ENCODE measurements around the gene RAX2. TPM values are rescaled to one million over a fixed set of nuclear protein-coding genes. Genes with fewer than 3 reads are reported as not detected.

The RAX2 gene
- total RNA-seq, 1 experiment from 2014 or later, result not detected

GRCh38 chr19:3803986-3804385 lies 32.0 kb upstream of the RAX2 start:
- no peaks in the 10 kb centered on the region for H3K36me3 ChIP-seq (ENCODE audit: control insufficient read depth in 1 of 2, insufficient read depth in 2 of 2, low read length in 2 of 2)
- H3K9me2 ChIP-seq (ENCODE audit: insufficient read depth), result no peaks in the 10 kb centered on the region
- intact Hi-C loops (cut with micrococcal nuclease), result no loop called here
- no peak overlapping the region for H2AFZ ChIP-seq (ENCODE audit: low read depth, low read length, poor library complexity, severe bottlenecking)
- CTCF ChIA-PET, result no interaction called here
- no peak overlapping the region for H3K4me2 ChIP-seq (ENCODE audit: low read length)
- TF ChIP-seq ZFX (IDR thresholded peaks at IDR 0.05) (no peak), JUND (IDR thresholded peaks at IDR 0.05) (no peak), EZH2phosphoT487 (IDR thresholded peaks at IDR 0.05; ENCODE audit: borderline replicate concordance) (no peak), SP1 (IDR thresholded peaks at IDR 0.05; ENCODE audit: low read depth) (no peak), ZNF274 (IDR thresholded peaks at IDR 0.05; ENCODE audit: low read depth, low read length) (no peak), REST (IDR thresholded peaks at IDR 0.05; ENCODE audit: low read depth) (no peak), CBX3 (IDR thresholded peaks at IDR 0.05; ENCODE audit: low read depth) (no peak), EZH2 (IDR thresholded peaks at IDR 0.05) (no peak), CEBPB (IDR thresholded peaks at IDR 0.05; ENCODE audit: low read depth) (no peak), EGR1 (IDR thresholded peaks at IDR 0.05; ENCODE audit: low read depth) (no peak), RAD21 (IDR thresholded peaks at IDR 0.05; ENCODE audit: low read depth) (no peak)
- H4K20me1 ChIP-seq (ENCODE audit: insufficient read depth), result no peaks in the 10 kb centered on the region
- H3K9ac ChIP-seq (ENCODE audit: low read length), result no peak overlapping the region
- ATAC-seq (no peak), DNase-seq (ENCODE audit: low read depth, low spot score) (no peak)
- no peak overlapping the region for H3K27ac ChIP-seq (ENCODE audit: low read depth, low read length)
- RAD21 ChIA-PET (ENCODE audit: low non-redundant PET in 1 of 2, low total read pairs in 2 of 2, uncharacterized antibody in 2 of 2, unreplicated experiment in 2 of 2), result no interaction called here
- BruUV-seq (replicated peaks), result no TSS peak
- POLR2A ChIA-PET, result no interaction called here
- H3K79me2 ChIP-seq (ENCODE audit: insufficient read depth, low read length), result no peaks in the 10 kb centered on the region
- H3K27me3 ChIP-seq (ENCODE audit: insufficient read depth, low read length), result no peaks in the 10 kb centered on the region
- no peak overlapping the region for H3K4me3 ChIP-seq (replicated peaks in 1 of 2; ENCODE audit: low read depth in 1 of 2, low read length in 2 of 2)
- no peaks in the 10 kb centered on the region for H3K4me1 ChIP-seq (ENCODE audit: control insufficient read depth in 1 of 2, insufficient read depth in 2 of 2, low read length in 2 of 2)
- H3K9me3 ChIP-seq (ENCODE audit: control insufficient read depth in 1 of 2, insufficient read depth in 1 of 2, low read depth in 1 of 2, low read length in 2 of 2), result peaks cover 0 to 5% of the 10 kb centered on the region in 2 experiments; a peak in 2 of 4 replicates

Measured in HCT116 (cell line).